HPDE6-E6E7 (cell line): ENCODE results near the gene ZCCHC10.
"Not testable (repeated sequence)": the region's sequence is repeated elsewhere in the genome, so short reads cannot be mapped to it uniquely, and the experiment has no call there.

ENCODE experiments used
- DNase-seq: peaks from one replicate; pipeline ENCODE4 v3.0.0; 2011; ENCODE audit warnings: missing footprints; ENCODE audit errors: extremely low spot score

The ZCCHC10 gene

DNA sequence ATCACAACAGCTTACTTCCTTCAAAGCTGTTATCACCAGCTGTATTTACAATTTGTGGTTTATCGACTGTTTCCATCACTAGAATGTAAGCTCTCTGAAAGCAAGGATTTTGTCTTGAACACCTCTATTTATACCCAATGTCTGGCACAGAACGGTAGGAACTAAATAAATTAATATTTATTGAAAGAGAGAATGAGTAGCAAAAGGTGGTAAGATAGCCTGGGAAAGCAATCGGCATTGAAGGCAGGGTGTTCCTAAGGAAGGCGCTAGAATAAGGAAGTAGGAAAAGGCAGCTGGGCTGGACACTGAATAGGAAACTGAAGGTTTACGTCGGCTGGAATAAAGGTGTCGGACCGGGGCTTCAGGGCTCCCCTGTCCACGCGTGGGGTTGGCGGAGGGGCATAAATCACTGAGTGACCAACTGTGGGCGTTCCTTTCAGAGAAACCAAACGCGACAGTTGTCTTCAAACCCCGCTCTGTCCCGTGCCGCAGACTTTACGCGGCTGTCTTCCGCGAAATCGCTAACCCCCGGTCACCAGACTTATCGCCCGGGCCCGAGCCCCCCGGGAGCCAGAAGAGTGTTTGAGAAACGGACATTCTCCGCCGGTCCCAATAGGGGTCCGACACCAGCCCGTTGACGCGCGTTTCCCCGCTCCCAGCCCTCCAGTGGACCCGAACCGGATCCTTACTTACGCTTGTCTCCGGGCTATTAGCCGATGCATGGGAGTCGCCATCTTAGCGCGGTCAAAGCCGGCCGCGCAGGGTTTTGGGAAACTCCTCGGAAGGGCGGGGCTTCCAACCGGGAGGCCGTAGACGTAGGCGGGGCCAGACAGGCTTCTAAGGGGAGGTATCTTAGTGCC, at the start of gene ZCCHC10:
TSS of gene ZCCHC10 (minus strand) at position 746 of the 860 bp plus-strand sequence. CDS start at position 734, 12 bp downstream.
- DNase-seq, result peak; percentile 89

DNA sequence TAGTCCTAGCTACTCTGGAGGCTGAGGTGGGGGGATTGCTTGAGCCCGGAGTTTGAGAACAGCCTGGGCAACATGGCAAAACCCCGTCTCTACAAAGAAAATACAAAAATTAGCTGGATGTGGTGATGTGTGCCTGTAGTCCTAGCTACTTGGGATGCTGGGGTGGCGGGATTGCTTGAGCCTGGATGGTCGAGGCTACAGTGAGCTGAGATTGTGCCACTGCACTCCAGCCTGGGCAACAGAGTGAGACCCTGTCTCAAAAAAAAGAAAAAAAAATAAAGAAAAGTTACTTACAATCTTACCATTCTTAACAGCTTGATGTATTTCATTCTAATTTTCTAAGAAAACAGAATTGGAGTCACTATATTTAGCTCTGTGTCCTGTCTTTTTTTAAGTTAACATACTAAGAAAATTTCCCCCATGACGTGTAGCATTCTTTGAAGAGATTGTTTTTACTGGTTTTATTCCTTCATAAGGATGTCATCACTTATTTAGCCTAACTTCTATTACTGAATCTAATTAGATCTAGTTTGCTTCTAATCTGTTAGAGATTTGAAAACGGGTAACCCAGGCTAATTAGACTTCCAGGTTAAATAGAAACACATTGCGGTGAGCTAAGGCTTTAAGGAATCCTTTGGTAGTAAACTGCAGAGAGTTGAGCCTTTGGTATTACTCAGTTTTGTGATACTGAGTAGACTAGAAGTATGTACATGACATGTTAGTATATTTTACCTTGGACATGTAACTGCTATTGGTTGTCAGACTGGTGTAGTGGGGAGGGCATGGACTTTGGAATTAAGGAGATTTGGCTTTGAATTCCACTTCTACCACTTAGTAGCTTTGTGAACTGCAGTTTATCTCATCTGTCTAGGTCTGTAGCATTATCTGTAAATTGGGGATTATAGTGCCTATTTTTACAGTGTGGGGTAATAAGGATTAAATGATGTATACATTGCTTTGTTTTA, 49.5 kb upstream of the ZCCHC10 start:
- DNase-seq, result no peak

DNA sequence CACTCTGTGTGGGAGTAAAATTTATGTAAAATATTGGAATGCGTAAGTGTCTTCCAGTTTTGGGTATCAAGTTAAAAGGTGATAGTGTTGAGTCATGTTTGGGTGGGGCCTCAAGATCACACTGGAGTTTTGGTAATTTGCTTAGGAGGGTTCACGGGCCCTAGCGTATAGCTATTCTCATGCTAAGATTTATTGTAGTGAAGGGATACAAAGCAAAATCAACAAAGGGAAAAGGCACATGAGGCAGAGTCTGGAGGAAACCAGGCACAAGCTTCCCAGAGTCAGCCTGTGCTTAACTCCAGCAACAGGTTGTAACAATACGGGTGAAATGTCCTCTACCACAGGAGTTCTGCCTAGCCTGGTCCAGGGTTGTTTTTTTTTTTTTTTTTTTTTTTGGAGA, 45.7 kb upstream of the ZCCHC10 start:
- no peak for DNase-seq

DNA sequence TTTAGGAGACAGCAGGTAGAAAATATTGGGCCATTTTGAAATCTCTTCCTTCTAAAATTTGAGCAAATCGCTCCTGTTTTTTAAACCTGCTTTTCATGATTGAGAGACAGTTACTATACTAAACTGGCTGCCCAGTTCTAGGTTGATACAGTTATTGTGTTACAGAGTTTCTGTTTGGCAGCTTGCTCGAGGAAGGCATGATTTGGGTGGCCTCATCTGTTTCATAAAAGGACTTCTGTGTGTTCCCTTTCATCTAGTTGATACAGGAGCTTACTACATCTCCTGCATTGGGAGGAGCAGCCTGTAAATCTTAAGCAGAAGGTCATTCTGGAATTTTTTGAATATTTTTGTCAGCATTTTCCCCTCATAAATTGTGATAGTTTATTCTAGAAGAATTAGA, 39.7 kb upstream of the ZCCHC10 start:
- DNase-seq, result no peak

DNA sequence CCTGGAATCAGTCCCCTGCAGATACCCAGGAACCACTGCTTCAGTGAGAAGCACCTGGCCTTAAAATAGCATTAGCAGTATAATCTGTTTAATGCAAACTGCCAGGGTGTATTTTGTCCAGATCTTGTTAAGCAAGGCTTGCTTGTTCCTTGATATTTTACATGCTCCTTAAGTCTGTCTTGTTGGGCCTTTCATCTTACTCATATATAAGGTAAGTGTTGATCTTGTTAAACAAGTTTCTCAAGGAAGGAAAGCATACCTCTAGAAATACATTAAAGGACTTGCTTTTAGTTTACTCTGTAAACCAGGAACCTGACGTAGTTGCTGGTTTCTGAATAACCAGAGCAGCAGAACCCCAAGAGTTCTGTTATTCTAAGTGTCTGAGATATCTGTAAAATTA, 39.1 kb upstream of the ZCCHC10 start:
- no peak for DNase-seq

DNA sequence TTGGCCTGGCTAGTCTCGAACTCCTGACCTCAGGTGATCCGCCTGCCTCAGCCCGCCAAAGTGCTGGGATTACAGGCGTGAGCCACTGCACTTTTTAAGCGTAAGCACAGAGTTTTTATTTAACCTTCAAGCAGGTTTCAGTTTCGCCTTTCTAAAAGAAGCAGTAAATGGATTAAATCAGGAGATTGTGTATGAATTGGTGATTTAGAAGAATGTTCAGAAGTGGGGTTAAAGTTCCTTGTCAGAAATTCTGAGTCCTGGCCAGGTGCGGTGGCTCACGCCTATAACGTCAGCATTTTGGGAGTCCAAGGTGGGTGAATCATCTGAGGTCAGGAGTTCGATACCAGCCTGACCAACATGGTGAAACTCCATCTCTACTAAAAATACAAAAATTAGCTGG, 37.6 kb upstream of the ZCCHC10 start:
- DNase-seq, result no peak

GRCh38 chr5:133062276-133062675, 35.9 kb upstream of the ZCCHC10 start:
- no peak for DNase-seq

DNA sequence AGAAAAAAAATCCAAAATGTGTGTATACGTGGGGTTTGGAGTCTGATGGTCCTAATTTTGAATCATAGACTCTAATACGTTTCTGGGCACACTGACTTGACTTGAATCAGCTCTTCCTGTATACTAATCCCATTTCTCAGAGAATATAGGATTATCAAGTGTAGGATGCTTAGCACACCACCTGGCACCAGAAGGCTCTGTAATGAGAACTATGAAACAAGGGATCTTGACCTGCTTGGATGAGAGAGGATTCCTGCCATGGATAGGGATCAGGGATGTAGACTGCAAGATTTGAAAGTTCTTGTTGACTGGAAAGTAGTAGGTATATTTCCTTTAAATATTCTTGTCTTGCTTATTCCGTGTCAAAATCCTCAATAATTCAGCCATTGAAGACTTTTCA, 33.3 kb upstream of the ZCCHC10 start:
- no peak for DNase-seq

GRCh38 chr5:133056891-133057290, 30.5 kb upstream of the ZCCHC10 start:
- DNase-seq, result no peak

DNA sequence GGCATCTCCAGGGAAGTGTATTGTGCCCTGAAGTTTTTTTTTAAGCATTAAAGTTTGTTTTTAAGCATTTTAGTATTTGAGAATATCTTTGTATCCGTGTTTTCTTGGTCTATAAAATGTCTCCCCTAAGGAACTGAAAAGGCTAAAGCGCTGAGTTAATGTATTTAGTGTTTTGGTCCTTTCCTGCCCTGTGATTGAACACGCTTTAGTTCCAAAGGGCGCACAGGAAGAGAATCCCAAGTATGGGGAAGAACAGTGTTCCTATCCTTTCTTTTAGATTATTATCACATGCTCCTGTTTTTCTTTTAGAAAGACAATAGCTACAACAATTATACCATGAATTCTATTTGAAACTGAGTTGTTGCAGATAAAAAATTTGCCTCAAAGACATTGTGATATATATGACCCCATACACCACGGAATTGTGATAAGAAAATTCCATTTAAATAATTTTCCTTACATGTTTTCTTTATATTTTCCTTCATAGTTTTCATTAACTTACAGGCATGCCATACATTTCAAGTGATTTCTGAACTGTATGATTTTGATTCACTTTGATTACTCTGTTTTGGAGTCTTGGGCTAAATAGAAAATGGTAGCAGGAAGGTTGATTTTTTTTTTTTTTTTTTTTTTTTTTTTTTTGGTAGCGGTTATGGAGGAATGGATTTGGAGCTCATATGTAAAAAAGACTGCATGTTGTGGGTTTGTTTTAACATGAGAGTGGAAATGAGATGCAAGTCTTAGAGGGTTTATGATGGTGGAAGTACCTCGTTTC, 28.5 kb upstream of the ZCCHC10 start:
- DNase-seq, result no peak

- DNase-seq, result no peak
These were observed 27.1 kb upstream of the ZCCHC10 start for GRCh38 chr5:133053448-133053847.

DNA sequence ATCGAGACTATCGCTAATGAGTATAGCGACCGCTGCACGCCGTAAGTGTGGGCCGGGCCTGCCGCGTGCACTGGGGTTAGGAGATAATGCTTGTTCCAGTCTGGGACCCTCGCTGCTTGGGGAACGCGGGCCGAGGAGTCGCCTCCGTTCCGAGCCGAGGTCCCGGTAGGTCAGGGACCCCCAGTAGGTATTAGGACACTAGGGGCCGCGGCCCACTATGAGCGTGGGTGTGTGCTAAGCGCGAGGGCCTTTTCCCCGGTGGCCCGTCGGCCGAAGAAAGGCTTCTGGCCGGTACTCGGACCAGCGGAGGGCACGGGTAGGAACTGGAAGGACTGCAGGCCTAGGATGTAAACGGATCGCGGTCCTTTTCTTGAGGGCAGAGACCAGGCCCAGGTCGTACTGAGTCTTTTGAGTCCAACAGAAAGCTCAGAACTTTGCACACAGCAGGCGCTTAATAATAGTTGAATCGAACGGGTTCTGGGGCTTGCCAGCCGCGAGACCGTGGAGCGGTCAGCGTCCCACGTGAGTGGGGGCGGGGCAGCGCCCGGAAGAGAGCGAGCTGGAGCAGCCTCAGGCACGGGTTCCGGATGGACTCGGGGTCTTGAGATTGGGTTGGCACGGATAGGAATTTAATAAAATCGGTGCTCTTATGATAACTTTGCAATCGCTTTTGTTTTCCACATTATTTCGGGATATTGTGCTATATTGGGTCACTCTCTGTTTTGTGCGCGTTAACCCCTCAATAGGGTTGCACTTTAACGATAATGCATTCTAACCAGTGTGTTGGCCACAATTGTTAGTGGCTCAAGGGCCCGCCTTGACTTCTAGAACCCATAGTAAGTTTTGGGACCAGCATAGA, 26.2 kb upstream of the ZCCHC10 start:
- DNase-seq, result no peak

DNA sequence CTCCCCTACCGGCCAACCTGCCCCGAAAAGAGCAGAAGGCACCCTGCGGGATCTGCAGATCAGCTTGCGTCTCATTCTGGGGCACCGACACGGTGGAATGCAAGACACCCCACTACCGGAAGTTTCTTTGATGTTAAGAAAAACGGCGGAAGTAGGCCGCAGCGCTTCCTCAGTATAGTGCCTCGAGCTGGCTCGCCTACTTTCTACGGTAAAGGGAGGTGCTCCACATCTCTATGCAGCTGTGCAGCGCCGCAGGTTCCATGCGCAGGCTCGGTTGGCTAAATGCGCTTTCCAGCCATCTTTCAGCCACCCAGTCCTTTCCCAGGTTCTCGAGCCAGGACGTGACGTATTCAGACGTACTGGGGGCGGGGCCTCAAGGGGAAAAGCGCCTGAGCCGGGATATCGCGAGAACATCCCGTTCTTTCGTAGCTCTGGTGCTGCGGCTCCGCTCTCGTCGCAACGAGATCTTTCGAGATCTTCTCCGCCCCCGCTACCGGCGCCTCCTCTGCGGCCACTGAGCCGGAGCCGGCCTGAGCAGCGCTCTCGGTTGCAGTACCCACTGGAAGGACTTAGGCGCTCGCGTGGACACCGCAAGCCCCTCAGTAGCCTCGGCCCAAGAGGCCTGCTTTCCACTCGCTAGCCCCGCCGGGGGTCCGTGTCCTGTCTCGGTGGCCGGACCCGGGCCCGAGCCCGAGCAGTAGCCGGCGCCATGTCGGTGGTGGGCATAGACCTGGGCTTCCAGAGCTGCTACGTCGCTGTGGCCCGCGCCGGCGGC, 25.4 kb upstream of the ZCCHC10 start, which contains the start of gene HSPA4:
TSS of gene HSPA4 (plus strand) at position 472 of the 775 bp plus-strand sequence. CDS start at position 710, 238 bp downstream.
- DNase-seq, result peak; percentile 98

GRCh38 chr5:133051061-133051541, 24.8 kb upstream of the ZCCHC10 start:
- no peak for DNase-seq

DNA sequence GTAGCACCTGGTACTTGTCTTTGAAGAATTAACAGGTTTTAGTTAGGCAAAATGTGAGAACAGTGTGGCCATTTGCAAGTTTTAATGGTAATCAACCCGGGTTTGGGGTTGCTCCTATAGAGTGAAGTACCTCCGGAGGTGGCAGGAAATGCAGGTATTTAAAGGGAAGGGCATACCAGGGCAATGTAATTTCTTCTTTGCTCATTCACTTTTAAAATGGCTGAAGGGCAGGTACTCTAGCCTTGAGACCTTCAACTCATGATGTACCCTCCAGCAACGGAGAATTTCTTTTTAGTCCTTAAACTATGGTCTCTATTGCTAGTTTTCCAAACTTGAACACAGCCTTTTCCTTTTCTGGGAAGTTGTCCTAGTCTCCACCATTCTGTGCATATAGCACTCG, 24.2 kb upstream of the ZCCHC10 start:
- DNase-seq, result no peak

DNA sequence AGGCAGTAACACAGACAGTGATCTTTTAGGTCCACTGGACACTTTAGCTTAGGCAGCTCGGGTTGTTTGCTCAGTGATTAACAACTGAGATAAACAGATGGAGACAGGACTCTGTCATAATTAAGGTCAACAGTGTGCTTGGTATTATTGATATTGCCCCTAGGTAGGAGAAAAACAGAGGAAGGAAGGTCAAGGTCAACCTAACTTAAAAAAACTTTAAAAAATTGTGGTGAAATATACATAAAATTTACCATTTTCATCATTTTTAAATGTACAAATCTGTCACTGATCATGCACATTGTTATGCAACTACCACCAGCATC, 23.3 kb upstream of the ZCCHC10 start:
- no peak for DNase-seq

- no peak for DNase-seq
These were observed 22.8 kb upstream of the ZCCHC10 start for GRCh38 chr5:133048993-133049725.

DNA sequence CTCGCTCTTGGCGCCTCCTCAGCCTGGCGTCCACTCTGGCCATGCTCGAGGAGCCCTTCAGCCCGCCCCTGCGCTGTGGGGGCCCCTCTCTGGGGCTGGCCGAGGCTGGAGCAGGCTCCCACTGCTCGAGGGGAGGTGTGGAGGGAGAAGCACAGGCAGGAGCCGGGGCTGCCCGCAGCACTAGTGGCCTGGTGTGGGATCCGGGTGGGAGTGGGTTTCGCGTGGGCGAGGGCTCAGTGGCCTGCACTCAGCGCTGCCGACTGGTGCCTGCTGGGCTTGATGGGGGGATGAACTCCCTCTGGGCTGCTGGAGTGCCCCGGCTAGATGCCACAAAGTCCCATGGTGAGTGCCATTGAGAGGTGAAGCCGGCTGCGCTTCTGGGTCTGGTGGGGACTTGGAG, 21.1 kb upstream of the ZCCHC10 start:
- DNase-seq, result no peak

DNA sequence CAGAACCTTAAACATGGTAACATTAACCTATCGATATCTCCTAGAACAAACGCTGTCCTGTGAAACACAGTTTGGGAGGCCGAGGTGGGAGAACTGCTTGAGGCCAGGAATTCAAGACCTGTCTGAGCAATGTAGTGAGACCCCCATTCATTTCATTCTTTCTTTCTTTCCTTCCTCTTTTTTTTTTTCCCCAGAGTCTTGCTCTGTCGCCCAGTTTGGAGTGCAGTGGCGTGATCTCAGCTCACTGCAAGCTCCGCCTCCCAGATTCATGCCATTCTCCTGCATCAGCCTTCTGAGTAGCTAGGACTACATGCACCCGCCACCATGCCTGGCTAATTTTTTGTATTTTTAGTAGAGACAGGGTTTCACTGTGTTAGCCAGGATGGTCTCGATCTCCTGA, 20.2 kb upstream of the ZCCHC10 start:
- DNase-seq, result not testable (repeated sequence)
